Smooth muscle cell (in vitro differentiated cells): ENCODE data around the gene PCDH7. TPM values are rescaled to one million over a fixed set of nuclear protein-coding genes. Genes with fewer than 3 reads are reported as not detected.

ENCODE experiments used
- DNase-seq: peaks from one replicate; lab custom pipeline; 2025; ENCODE audit not compliant: unreplicated experiment; lab: John Stamatoyannopoulos, UW
- H2AFZ ChIP-seq: fragments of 200-600 bp; sonication (generic); 2 replicates; pipeline ENCODE4 v1.6.0; 2016; ENCODE audit warnings: antibody characterized with exemption, low read depth, mild to moderate bottlenecking
- H3F3A ChIP-seq: fragments of 200-600 bp; sonication (generic); 2 replicates; pipeline ENCODE4 v1.6.0; 2017; ENCODE audit warnings: antibody characterized with exemption, low read depth
- H3K27ac ChIP-seq: fragments of 200-600 bp; sonication (generic); 2 replicates; pipeline ENCODE4 v1.5.1; 2016; ENCODE audit warnings: low read depth, mild to moderate bottlenecking
- H3K27me3 ChIP-seq: fragments of 200-600 bp; sonication (generic); 2 replicates; pipeline ENCODE4 v1.6.1; 2016; ENCODE audit warnings: low read depth, mild to moderate bottlenecking
- H3K36me3 ChIP-seq: fragments of 200-600 bp; sonication (generic); 2 replicates; pipeline ENCODE4 v1.5.1; 2016; ENCODE audit warnings: low read depth
- H3K4me1 ChIP-seq: fragments of 200-600 bp; sonication (generic); 2 replicates; pipeline ENCODE4 v1.5.1; 2016; ENCODE audit warnings: low read depth
- H3K4me2 ChIP-seq: fragments of 200-600 bp; sonication (generic); 2 replicates; pipeline ENCODE4 v1.6.0; 2016; ENCODE audit warnings: mild to moderate bottlenecking
- H3K4me3 ChIP-seq: fragments of 200-600 bp; sonication (generic); 2 replicates; pipeline ENCODE4 v1.5.1; 2016; ENCODE audit warnings: mild to moderate bottlenecking
- H3K79me2 ChIP-seq: fragments of 200-600 bp; sonication (generic); 2 replicates; pipeline ENCODE4 v1.6.0; 2016; ENCODE audit warnings: low read depth, mild to moderate bottlenecking
- H3K9ac ChIP-seq: fragments of 200-600 bp; sonication (generic); 2 replicates; pipeline ENCODE4 v1.6.0; 2016; ENCODE audit warnings: low read depth
- H3K9me3 ChIP-seq: fragments of 200-600 bp; sonication (generic); replicated peaks from 2 replicates; pipeline ENCODE4 v1.5.1; 2016; ENCODE audit warnings: low read depth
- H4K20me1 ChIP-seq: fragments of 200-600 bp; sonication (generic); 2 replicates; pipeline ENCODE4 v1.6.0; 2016; ENCODE audit warnings: low read depth
- WGBS: methylation state at CpG from one replicate; pipeline ENCODE4 v1.1.7; 2016; ENCODE audit warnings: low lambda C conversion rate; 5-methylcytosine and 5-hydroxymethylcytosine counted together
- polyA plus RNA-seq: library from polyadenylated mRNA; unstranded; fragments of >200 nt; fragmentation: Nextera tagmentation; extraction: Ambion mirVana; gene quantifications from 2 replicates; pipeline ENCODE4 v1.2.1, GENCODE V29; 2016
- total RNA-seq: library from RNA; depleted of rRNA; stranded (reverse); fragments of >200 nt; gene quantifications from 2 replicates; pipeline ENCODE4 v1.2.3, GENCODE V29; 2014
- TF ChIP-seq, protein P1 (sequence below): fragments of 200-600 bp; sonication (generic); IDR thresholded peaks from 2 replicates; pipeline ENCODE4 v1.5.1; 2017; ENCODE audit warnings: borderline replicate concordance, mild to moderate bottlenecking, antibody characterized with exemption; ENCODE audit not compliant: insufficient read depth, poor library complexity, severe bottlenecking

Gene PCDH7
- total and polyA plus RNA-seq, 2 experiments from 2014 or later: 12.3 to 35.7 TPM

DNA sequence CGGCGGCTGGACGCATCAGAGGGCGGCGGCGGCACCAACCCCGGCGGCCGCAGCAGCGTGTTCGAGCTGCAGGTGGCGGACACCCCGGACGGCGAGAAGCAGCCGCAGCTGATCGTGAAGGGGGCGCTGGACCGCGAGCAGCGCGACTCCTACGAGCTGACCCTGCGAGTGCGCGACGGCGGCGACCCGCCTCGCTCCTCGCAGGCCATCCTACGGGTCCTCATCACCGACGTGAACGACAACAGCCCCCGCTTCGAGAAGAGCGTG is 1.9 kb downstream of the PCDH7 start:
- Histone ChIP-seq H2AFZ (peak overlapping the region; percentile 74), H4K20me1 (peaks cover 32% of the 10 kb centered on the region), H3K36me3 (no peaks in the 10 kb centered on the region), H3K27me3 (no peaks in the 10 kb centered on the region), H3K4me1 (peaks cover 31% of the 10 kb centered on the region), H3K4me3 (peak overlapping the region; percentile 69), H3K9ac (peak overlapping the region; percentile 5), H3K9me3 (no peaks in the 10 kb centered on the region), H3K79me2 (peaks cover 54% of the 10 kb centered on the region), H3K27ac (no peak overlapping the region), H3F3A (peaks cover 4% of the 10 kb centered on the region), H3K4me2 (peak overlapping the region; percentile 91)
- TF ChIP-seq, protein P1, sequence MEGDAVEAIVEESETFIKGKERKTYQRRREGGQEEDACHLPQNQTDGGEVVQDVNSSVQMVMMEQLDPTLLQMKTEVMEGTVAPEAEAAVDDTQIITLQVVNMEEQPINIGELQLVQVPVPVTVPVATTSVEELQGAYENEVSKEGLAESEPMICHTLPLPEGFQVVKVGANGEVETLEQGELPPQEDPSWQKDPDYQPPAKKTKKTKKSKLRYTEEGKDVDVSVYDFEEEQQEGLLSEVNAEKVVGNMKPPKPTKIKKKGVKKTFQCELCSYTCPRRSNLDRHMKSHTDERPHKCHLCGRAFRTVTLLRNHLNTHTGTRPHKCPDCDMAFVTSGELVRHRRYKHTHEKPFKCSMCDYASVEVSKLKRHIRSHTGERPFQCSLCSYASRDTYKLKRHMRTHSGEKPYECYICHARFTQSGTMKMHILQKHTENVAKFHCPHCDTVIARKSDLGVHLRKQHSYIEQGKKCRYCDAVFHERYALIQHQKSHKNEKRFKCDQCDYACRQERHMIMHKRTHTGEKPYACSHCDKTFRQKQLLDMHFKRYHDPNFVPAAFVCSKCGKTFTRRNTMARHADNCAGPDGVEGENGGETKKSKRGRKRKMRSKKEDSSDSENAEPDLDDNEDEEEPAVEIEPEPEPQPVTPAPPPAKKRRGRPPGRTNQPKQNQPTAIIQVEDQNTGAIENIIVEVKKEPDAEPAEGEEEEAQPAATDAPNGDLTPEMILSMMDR: peak; percentile 1
- no peak for DNase-seq
- WGBS: 2% methylated on average over 36 of the region's 39 CpGs

DNA sequence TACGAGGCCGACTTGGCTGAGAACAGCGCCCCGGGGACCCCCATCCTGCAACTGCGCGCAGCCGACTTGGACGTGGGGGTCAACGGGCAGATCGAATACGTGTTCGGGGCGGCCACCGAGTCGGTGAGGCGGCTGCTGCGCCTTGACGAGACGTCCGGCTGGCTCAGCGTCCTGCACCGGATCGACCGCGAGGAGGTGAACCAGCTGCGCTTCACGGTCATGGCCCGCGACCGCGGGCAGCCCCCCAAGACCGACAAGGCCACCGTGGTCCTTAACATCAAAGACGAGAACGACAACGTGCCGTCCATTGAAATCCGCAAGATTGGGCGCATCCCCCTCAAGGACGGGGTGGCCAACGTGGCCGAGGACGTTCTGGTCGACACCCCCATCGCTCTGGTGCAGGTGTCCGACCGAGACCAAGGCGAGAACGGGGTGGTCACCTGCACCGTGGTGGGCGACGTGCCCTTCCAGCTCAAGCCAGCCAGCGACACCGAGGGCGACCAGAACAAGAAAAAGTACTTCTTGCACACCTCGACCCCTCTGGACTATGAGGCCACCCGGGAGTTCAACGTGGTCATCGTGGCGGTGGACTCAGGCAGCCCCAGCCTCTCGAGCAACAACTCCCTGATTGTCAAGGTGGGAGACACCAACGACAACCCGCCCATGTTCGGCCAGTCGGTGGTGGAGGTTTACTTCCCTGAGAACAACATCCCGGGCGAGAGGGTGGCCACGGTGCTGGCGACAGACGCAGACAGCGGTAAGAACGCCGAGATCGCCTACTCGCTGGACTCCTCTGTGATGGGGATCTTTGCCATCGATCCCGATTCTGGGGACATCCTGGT is 2.4 kb downstream of the PCDH7 start:
- peak overlapping the region; percentile 74 for H2AFZ ChIP-seq

GRCh38 chr4:30723201-30723955 is 3.2 kb downstream of the PCDH7 start:
- Histone ChIP-seq H3K27ac (no peak overlapping the region), H2AFZ (peak overlapping the region; percentile 74), H3K27me3 (no peaks in the 10 kb centered on the region), H3K4me3 (peak overlapping the region; percentile 69), H3K36me3 (no peaks in the 10 kb centered on the region), H3K9me3 (no peaks in the 10 kb centered on the region), H3K79me2 (peaks cover 67% of the 10 kb centered on the region), H3K9ac (no peak overlapping the region), H3K4me2 (peak overlapping the region; percentile 91), H3K4me1 (peaks cover 31% of the 10 kb centered on the region), H4K20me1 (peaks cover 32% of the 10 kb centered on the region), H3F3A (peaks cover 4% of the 10 kb centered on the region)
- no peak for DNase-seq
- WGBS: 24% methylated on average over 15 of the region's 15 CpGs
- TF ChIP-seq, protein P1: no peak

More for the DNA sequence above, 2.4 kb downstream of the PCDH7 start:
- Histone ChIP-seq H3K9me3 (no peaks in the 10 kb centered on the region), H4K20me1 (peaks cover 32% of the 10 kb centered on the region), H3F3A (peaks cover 4% of the 10 kb centered on the region), H3K27ac (no peak overlapping the region), H3K4me1 (peaks cover 31% of the 10 kb centered on the region), H3K79me2 (peaks cover 59% of the 10 kb centered on the region), H3K36me3 (no peaks in the 10 kb centered on the region), H3K4me2 (peak overlapping the region; percentile 91), H3K9ac (peak overlapping the region; percentile 5), H3K4me3 (peak overlapping the region; percentile 69), H3K27me3 (no peaks in the 10 kb centered on the region)
- TF ChIP-seq, protein P1: no peak
- no peak for DNase-seq
- 4% methylated on average over 77 of the region's 77 CpGs for WGBS
